T47D (cell line): Measurements from ENCODE around the gene CA9.
"Not testable (repeated sequence)": the region's sequence is repeated elsewhere in the genome, so short reads cannot be mapped to it uniquely, and the experiment has no call there.

Source experiments
- DNase-seq, 2 experiments: peaks; one replicate each; pipeline versions ENCODE4 v3.0.0 to v3.0.0-alpha.2; 2011 to 2012; ENCODE audit warnings: low read depth in 1 of 2, low spot score in 1 of 2
- JUND ChIP-seq: IDR thresholded peaks from 2 replicates; pipeline ENCODE4 v1.6.1; 2012; ENCODE audit warnings: low read depth
- in situ Hi-C: cut with HindIII; loops from 2 replicates; pipeline ENCODE4 v1.10.0; 2016; ENCODE audit warnings: low sequenced_read_pairs, low pct_unique_long_range_greater_than_20kb

CA9 gene

GRCh38 chr9:35643046-35643445, 30.7 kb upstream of the CA9 start:
- no peak for TF ChIP-seq JUND
- DNase-seq = no peak
- in situ Hi-C loops = no loop called here

- in situ Hi-C loops, DNase-seq: not testable (repeated sequence)
These were observed 28.0 kb upstream of the CA9 start for GRCh38 chr9:35645736-35646135.

DNA sequence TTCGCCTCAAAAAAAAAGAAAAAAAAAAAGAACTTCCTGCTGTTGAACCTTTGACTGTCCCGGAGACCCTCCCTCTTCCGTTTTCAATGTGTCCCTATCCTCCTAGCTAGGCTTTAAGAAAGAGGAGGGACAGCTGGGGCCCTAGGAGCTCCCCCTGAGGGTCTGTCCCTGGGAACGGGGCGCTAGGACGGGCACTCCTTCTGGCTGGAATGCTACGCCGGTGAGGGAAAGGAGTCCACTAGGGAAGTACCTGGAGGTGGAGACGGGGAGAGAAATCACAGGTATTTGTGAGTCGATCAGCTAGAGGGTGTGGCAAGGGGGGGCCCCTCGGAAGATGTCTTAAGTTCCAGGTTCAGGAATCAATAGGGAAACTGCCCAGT, 27.6 kb upstream of the CA9 start:
- in situ Hi-C loops = no loop called here
- TF ChIP-seq JUND = no peak
- DNase-seq = peak; percentile 58 to 83

- TF ChIP-seq JUND = no peak
- in situ Hi-C loops = no loop called here
- DNase-seq = peak; percentile 74 to 88
These were observed 27.0 kb upstream of the CA9 start for GRCh38 chr9:35646533-35647265.

- TF ChIP-seq JUND = no peak
- DNase-seq = no peak
- in situ Hi-C loops = no loop called here
These were observed 24.0 kb upstream of the CA9 start for GRCh38 chr9:35649431-35650340.

DNA sequence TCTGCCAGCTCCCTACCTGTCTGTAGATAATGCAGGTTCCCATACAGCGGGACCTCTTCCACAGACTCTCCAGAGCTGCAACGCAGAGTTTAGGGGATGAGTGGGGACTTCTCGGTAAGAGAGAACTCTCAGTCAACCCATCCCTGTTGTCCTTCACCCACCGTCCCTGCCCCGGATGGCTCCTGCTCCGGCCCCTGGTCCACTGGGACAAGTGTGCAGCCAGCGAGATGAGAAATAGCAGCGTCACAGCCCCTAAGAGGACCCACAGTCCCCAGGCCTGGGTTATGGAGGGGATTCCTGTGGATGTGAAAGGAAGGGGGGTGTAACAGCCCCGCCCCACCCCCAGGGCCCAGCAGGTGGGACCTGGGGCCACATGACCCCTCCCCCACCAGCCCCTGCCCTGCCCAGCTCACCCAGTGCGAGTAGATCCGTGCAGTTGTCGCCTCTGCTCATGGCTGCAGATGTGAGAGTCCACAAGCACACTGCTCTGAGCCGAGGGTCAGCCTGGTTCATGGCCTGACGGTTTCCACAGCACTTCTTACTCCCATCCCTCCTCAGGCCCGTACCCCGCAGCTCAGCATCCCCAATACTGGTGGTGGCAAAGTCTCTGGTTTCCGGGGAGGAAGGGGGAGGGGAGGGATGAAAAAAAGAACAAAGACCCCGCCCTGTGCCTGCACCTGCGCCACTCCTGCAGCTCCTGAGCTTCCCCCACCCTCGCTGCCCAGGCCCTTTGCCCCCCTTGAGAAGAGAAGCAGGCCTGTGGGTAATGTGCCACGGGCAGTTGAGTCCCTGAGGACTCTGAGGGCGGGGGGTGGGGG, 23.2 kb upstream of the CA9 start, which contains the start of gene SIT1:
SIT1 (minus strand) TSS at position 591 of the 818 bp plus-strand sequence; CDS start at position 513, 78 bp downstream.
- no peak for DNase-seq
- in situ Hi-C loops = no loop called here
- no peak for TF ChIP-seq JUND

GRCh38 chr9:35651956-35652828, 21.5 kb upstream of the CA9 start:
- DNase-seq = no peak
- in situ Hi-C loops = no loop called here
- TF ChIP-seq JUND = no peak

DNA sequence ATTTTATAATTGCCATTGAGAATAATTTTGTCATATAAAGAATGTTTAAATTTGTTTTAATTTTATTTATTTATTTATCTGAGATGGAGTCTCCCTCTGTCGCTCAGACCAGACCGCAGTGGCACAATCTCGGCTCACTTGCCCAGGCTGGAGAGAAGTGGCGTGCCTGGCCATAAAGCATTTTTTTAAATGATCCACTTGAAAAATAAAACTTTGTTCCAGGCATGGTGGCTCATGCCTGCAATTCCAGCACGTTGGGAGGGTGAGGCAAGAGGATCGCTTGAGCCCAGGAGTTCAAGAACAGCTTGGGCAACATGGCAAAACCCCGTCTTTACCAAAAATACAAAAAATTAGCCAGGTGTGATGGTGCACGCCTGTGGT, 20.9 kb upstream of the CA9 start:
- DNase-seq = no peak
- in situ Hi-C loops = no loop called here
- no peak for TF ChIP-seq JUND

GRCh38 chr9:35653611-35654010, 20.1 kb upstream of the CA9 start:
- in situ Hi-C loops = no loop called here
- no peak for DNase-seq
- TF ChIP-seq JUND = no peak

GRCh38 chr9:35656348-35656747, 17.4 kb upstream of the CA9 start:
- in situ Hi-C loops = no loop called here
- DNase-seq = no peak
- no peak for TF ChIP-seq JUND

- TF ChIP-seq JUND = no peak
- in situ Hi-C loops = no loop called here
- no peak for DNase-seq
These were observed 16.7 kb upstream of the CA9 start for GRCh38 chr9:35656831-35657545.
